22Rv1 (cell line): ENCODE data around the gene EHD2.

ENCODE experiments used
- H3K27ac ChIP-seq: fragments of 450-650 bp; 2 replicates; pipeline ENCODE4 v1.5.1; 2017
- CTCF ChIP-seq: fragments of 450-650 bp; IDR thresholded peaks from 2 replicates; pipeline ENCODE4 v1.5.1; 2017; ENCODE audit warnings: mild to moderate bottlenecking
- ZFX ChIP-seq: fragments of 450-650 bp; IDR thresholded peaks from 2 replicates; pipeline ENCODE4 v1.6.1; 2017; ENCODE audit warnings: antibody characterized with exemption, borderline replicate concordance

Gene EHD2

GRCh38 chr19:47719047-47719859, 6.0 kb downstream of the EHD2 start:
- TF ChIP-seq ZFX (no peak), CTCF (no peak)
- no peak overlapping the region for H3K27ac ChIP-seq

- H3K27ac ChIP-seq, result no peak overlapping the region
- TF ChIP-seq CTCF (no peak), ZFX (no peak)
Measured at GRCh38 chr19:47720669-47721422, 7.6 kb downstream of the EHD2 start.

GRCh38 chr19:47723581-47723940, 10.3 kb downstream of the EHD2 start:
- TF ChIP-seq CTCF (no peak), ZFX (no peak)
- peak overlapping the region; percentile 62 for H3K27ac ChIP-seq

GRCh38 chr19:47725759-47726401, 12.7 kb downstream of the EHD2 start:
- no peak overlapping the region for H3K27ac ChIP-seq
- no peak for TF ChIP-seq CTCF

GRCh38 chr19:47726467-47726866, 13.2 kb downstream of the EHD2 start:
- no peak for TF ChIP-seq CTCF
- TF ChIP-seq ZFX, result no peak
- H3K27ac ChIP-seq, result 0 out of 2 replicates have a peak overlapping the region, but pooled peaks have one; percentile 18

- peak overlapping the region; percentile 98 for H3K27ac ChIP-seq
Measured at GRCh38 chr19:47728295-47728694, 15.1 kb downstream of the EHD2 start.

GRCh38 chr19:47729468-47729798, 16.2 kb downstream of the EHD2 start:
- TF ChIP-seq CTCF, result no peak
- TF ChIP-seq ZFX, result no peak
- H3K27ac ChIP-seq, result peak overlapping the region; percentile 98
